ENCODE measurements around the gene ABCC8.

ABCC8 gene

GRCh38 chr11:17506942-17507341 is 30.3 kb upstream of the ABCC8 start:
- TF ChIP-seq CTCF (IDR thresholded peaks at IDR 0.05; ENCODE audit: low read depth, low read length), result no peak
- H3K4me3 ChIP-seq (ENCODE audit: low read depth, low read length), result no peak overlapping the region

DNA sequence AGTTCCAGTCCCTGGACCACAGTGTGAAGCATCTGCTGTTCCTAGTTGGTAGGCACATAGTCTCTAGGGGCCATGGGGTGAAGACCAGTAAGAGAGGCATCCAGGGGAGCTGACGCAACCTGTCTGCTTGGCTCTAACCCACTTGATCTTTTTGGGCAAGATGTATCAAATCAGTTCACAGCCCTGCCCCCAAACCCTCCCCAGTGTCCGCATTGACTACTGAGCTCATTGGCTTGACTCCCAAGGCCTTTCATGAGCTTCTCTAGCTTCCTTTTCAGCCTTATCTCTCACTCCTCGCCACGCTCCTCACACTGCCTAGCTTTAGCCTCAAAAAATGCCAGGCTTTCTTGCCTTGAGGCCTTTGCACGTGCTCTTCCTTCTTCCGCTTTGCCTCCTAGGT is 29.7 kb upstream of the ABCC8 start:
- no peak for TF ChIP-seq CTCF (IDR thresholded peaks at IDR 0.05; ENCODE audit: low read depth, low read length)
- no peak overlapping the region for H3K4me3 ChIP-seq (ENCODE audit: low read depth, low read length)

- TF ChIP-seq CTCF (IDR thresholded peaks at IDR 0.05; ENCODE audit: low read depth, low read length), result no peak
Measured at GRCh38 chr11:17505146-17505545, 28.5 kb upstream of the ABCC8 start.

GRCh38 chr11:17504330-17505107 is 27.9 kb upstream of the ABCC8 start:
- peak; percentile 85 for TF ChIP-seq CTCF (IDR thresholded peaks at IDR 0.05; ENCODE audit: low read depth, low read length)
- no peak overlapping the region for H3K4me3 ChIP-seq (ENCODE audit: low read depth, low read length)

More at GRCh38 chr11:17505146-17505545, 28.5 kb upstream of the ABCC8 start:
- H3K4me3 ChIP-seq (ENCODE audit: low read depth, low read length), result no peak overlapping the region

- no peak overlapping the region for H3K4me3 ChIP-seq (ENCODE audit: low read depth, low read length)
- no peak for TF ChIP-seq CTCF (IDR thresholded peaks at IDR 0.05; ENCODE audit: low read depth, low read length)
Measured at GRCh38 chr11:17502630-17503029, 26.0 kb upstream of the ABCC8 start.

GRCh38 chr11:17500673-17501072 is 24.0 kb upstream of the ABCC8 start:
- no peak overlapping the region for H3K4me3 ChIP-seq (ENCODE audit: low read depth, low read length)
- no peak for TF ChIP-seq CTCF (IDR thresholded peaks at IDR 0.05; ENCODE audit: low read depth, low read length)

GRCh38 chr11:17498475-17498874 is 21.8 kb upstream of the ABCC8 start:
- 0 out of 2 replicates have a peak, but pooled peaks have one; percentile 21 for TF ChIP-seq CTCF (IDR thresholded peaks at IDR 0.05; ENCODE audit: low read depth, low read length)

More at GRCh38 chr11:17498475-17498874, 21.8 kb upstream of the ABCC8 start:
- H3K4me3 ChIP-seq (ENCODE audit: low read depth, low read length), result no peak overlapping the region
